ENCODE measurements around the gene ENHO.

- no peak for TF ChIP-seq POLR2A (IDR thresholded peaks at IDR 0.05)
- no peak for TF ChIP-seq CTCF (IDR thresholded peaks at IDR 0.05 in 8 of 11, conservative IDR thresholded peaks at IDR 0.05 in 3 of 11)
Measured at GRCh38 chr9:34552986-34553385, 30.2 kb upstream of the ENHO start.
